Brain microvascular endothelial cell (primary cell): ENCODE measurements around the gene RIBC2.
"Not testable (repeated sequence)": the region's sequence is repeated elsewhere in the genome, so short reads cannot be mapped to it uniquely, and the experiment has no call there.

ENCODE experiments used
- DNase-seq: peaks from one replicate; pipeline ENCODE4 v3.0.0-alpha.2; 2020
- H3K27ac ChIP-seq: fragments of 250-450 bp; sonication (Bioruptor Pico); 2 replicates; pipeline ENCODE4 v1.5.1; 2020; ENCODE audit warnings: mild to moderate bottlenecking, moderate library complexity
- H3K27me3 ChIP-seq: fragments of 250-450 bp; sonication (Bioruptor Pico); replicated peaks from 2 replicates; pipeline ENCODE4 v1.5.1; 2020; ENCODE audit warnings: mild to moderate bottlenecking
- H3K36me3 ChIP-seq: fragments of 250-450 bp; sonication (Bioruptor Pico); replicated peaks from 2 replicates; pipeline ENCODE4 v1.5.1; 2020; ENCODE audit warnings: mild to moderate bottlenecking
- H3K4me3 ChIP-seq: 2 replicates; pipeline ENCODE4 v1.5.1; 2011; ENCODE audit warnings: low read depth, mild to moderate bottlenecking, control low read depth, low read length, moderate library complexity
- CTCF ChIP-seq: IDR thresholded peaks from 2 replicates; pipeline ENCODE4 v1.5.1; 2011; ENCODE audit warnings: low read depth, mild to moderate bottlenecking, moderate library complexity, low read length, control low read depth, inconsistent platforms; ENCODE audit errors: missing control alignments
- in situ Hi-C: cut with HindIII; loops from 2 replicates; pipeline ENCODE4 v1.10.0; 2017; ENCODE audit warnings: low sequenced_read_pairs, low pct_ligation_motif_present

RIBC2 gene

GRCh38 chr22:45430871-45431270, 17.4 kb downstream of the RIBC2 start:
- no peaks in the 10 kb centered on the region for H3K36me3 ChIP-seq
- in situ Hi-C loops = loop anchor here (10.0 kb wide), 1 partner anchor 156 kb away; no protein-coding TSS in a partner anchor
- H3K27ac ChIP-seq = no peak overlapping the region
- TF ChIP-seq CTCF = no peak
- H3K4me3 ChIP-seq = no peak overlapping the region
- no peaks in the 10 kb centered on the region for H3K27me3 ChIP-seq
- no peak for DNase-seq

GRCh38 chr22:45434981-45435380, 21.5 kb downstream of the RIBC2 start:
- TF ChIP-seq CTCF = no peak
- Histone ChIP-seq H3K36me3 (no peaks in the 10 kb centered on the region), H3K4me3 (no peak overlapping the region), H3K27ac (no peak overlapping the region), H3K27me3 (no peaks in the 10 kb centered on the region)
- no peak for DNase-seq
- in situ Hi-C loops = loop anchor here (10.0 kb wide), 1 partner anchor 160 kb away; no protein-coding TSS in a partner anchor

GRCh38 chr22:45435544-45436139, 22.1 kb downstream of the RIBC2 start:
- no peak overlapping the region for H3K4me3 ChIP-seq
- no peaks in the 10 kb centered on the region for H3K27me3 ChIP-seq
- in situ Hi-C loops = loop anchor here (10.0 kb wide), 1 partner anchor 161 kb away; no protein-coding TSS in a partner anchor
- no peaks in the 10 kb centered on the region for H3K36me3 ChIP-seq
- peak; percentile 87 for DNase-seq
- TF ChIP-seq CTCF = peak; percentile 99
- H3K27ac ChIP-seq = no peak overlapping the region

GRCh38 chr22:45436871-45437517, 23.5 kb downstream of the RIBC2 start:
- H3K4me3 ChIP-seq, H3K27me3 ChIP-seq, H3K36me3 ChIP-seq, H3K27ac ChIP-seq, DNase-seq: not testable (repeated sequence)
- in situ Hi-C loops = loop anchor here (10.0 kb wide), 1 partner anchor 162 kb away; no protein-coding TSS in a partner anchor

GRCh38 chr22:45438336-45438735, 24.8 kb downstream of the RIBC2 start:
- in situ Hi-C loops = loop anchor here (10.0 kb wide), 1 partner anchor 164 kb away; no protein-coding TSS in a partner anchor
- H3K36me3 ChIP-seq = no peaks in the 10 kb centered on the region
- H3K27ac ChIP-seq = no peak overlapping the region
- no peak for TF ChIP-seq CTCF
- H3K4me3 ChIP-seq = no peak overlapping the region
- H3K27me3 ChIP-seq = no peaks in the 10 kb centered on the region
- DNase-seq = no peak

- in situ Hi-C loops, H3K36me3 ChIP-seq, H3K4me3 ChIP-seq, H3K27me3 ChIP-seq, H3K27ac ChIP-seq, DNase-seq: not testable (repeated sequence)
Measured at GRCh38 chr22:45440688-45441087, 27.2 kb downstream of the RIBC2 start.
